ENCODE measurements around the gene IGFBPL1.

- TF ChIP-seq EGR1 (IDR thresholded peaks at IDR 0.05) (no peak), YY1 (IDR thresholded peaks at IDR 0.05; ENCODE audit: low read depth) (no peak), TEAD4 (IDR thresholded peaks at IDR 0.05) (no peak), CEBPB (IDR thresholded peaks at IDR 0.05) (no peak), FOXM1 (IDR thresholded peaks at IDR 0.05; ENCODE audit: borderline replicate concordance, low read depth) (no peak), TCF12 (IDR thresholded peaks at IDR 0.05; ENCODE audit: low read depth) (no peak), EP300 (IDR thresholded peaks at IDR 0.05; ENCODE audit: borderline replicate concordance) (no peak), TAF1 (IDR thresholded peaks at IDR 0.05; ENCODE audit: low read depth) (no peak)
Observed at GRCh38 chr9:38421498-38422211, 2.6 kb downstream of the IGFBPL1 start.
